GOT3 (cell line): Measurements from ENCODE around the gene ZSCAN12.
A peak's percentile ranks its signal among the peaks of the same experiment; 100 is the strongest.
"Not testable (repeated sequence)": the region's sequence is repeated elsewhere in the genome, so short reads cannot be mapped to it uniquely, and the experiment has no call there.

Experiments used
- DNase-seq: peaks from one replicate; lab custom pipeline; 2025; ENCODE audit warnings: mixed read lengths; lab: John Stamatoyannopoulos, UW

The ZSCAN12 gene

GRCh38 chr6:28393912-28394662 lies 5.5 kb downstream of the ZSCAN12 start:
- no peak for DNase-seq

GRCh38 chr6:28390688-28391087 lies 8.9 kb downstream of the ZSCAN12 start:
- DNase-seq, result no peak

- DNase-seq, result no peak
Observed at GRCh38 chr6:28384143-28384533, 15.4 kb downstream of the ZSCAN12 start.

- no peak for DNase-seq
Observed at GRCh38 chr6:28383235-28384142, 16.1 kb downstream of the ZSCAN12 start.

- no peak for DNase-seq
Observed at GRCh38 chr6:28380381-28380780, 19.2 kb downstream of the ZSCAN12 start.

- DNase-seq, result no peak
Observed at GRCh38 chr6:28378644-28379043, 20.9 kb downstream of the ZSCAN12 start.

GRCh38 chr6:28377879-28378278 lies 21.7 kb downstream of the ZSCAN12 start:
- DNase-seq, result no peak

GRCh38 chr6:28373925-28374324 lies 25.6 kb downstream of the ZSCAN12 start:
- no peak for DNase-seq

- no peak for DNase-seq
Observed at GRCh38 chr6:28371706-28372451, 27.7 kb downstream of the ZSCAN12 start.

- DNase-seq, result no peak
Observed at GRCh38 chr6:28371280-28371679, 28.3 kb downstream of the ZSCAN12 start.

- no peak for DNase-seq
Observed at GRCh38 chr6:28370440-28370839, 29.1 kb downstream of the ZSCAN12 start.

GRCh38 chr6:28369463-28369862 lies 30.1 kb downstream of the ZSCAN12 start:
- DNase-seq, result no peak

- no peak for DNase-seq
Observed at GRCh38 chr6:28368522-28368921, 31.0 kb downstream of the ZSCAN12 start.

GRCh38 chr6:28365590-28365989 lies 34.0 kb downstream of the ZSCAN12 start:
- not testable (repeated sequence) for DNase-seq

GRCh38 chr6:28360961-28361360 lies 38.6 kb downstream of the ZSCAN12 start:
- no peak for DNase-seq

GRCh38 chr6:28359562-28359961 lies 40.0 kb downstream of the ZSCAN12 start:
- not testable (repeated sequence) for DNase-seq

GRCh38 chr6:28357036-28357435 lies 42.5 kb downstream of the ZSCAN12 start:
- DNase-seq, result no peak

GRCh38 chr6:28356666-28357020 lies 42.9 kb downstream of the ZSCAN12 start:
- DNase-seq, result no peak

- peak; percentile 23 for DNase-seq
Observed at GRCh38 chr6:28355743-28356665, 43.5 kb downstream of the ZSCAN12 start.

GRCh38 chr6:28354688-28355554 lies 44.6 kb downstream of the ZSCAN12 start:
- no peak for DNase-seq
